Psoas muscle (tissue), 8 donors: Measurements from ENCODE around the gene ALDH1L2. TPM values are rescaled to one million over a fixed set of nuclear protein-coding genes. Genes with fewer than 3 reads are reported as not detected.

Experiments used
- ATAC-seq, 4 donors: fragments of 200-7000 bp; cut with Tn5 transposase; one replicate each; pipeline ENCODE4 v1.9.1; 2020; ENCODE audit warnings: moderate library complexity in 3 of 4, mild to moderate bottlenecking in 2 of 4
- DNase-seq, 2 donors: peaks; one replicate each; pipeline ENCODE4 v3.0.0-alpha.2; 2020
- H3K27ac ChIP-seq: fragments of 200-600 bp; one replicate; pipeline ENCODE4 v1.8.0; 2022
- H3K27me3 ChIP-seq, 3 donors: fragments of 200-600 bp in 1 of 3; one replicate each; pipeline versions ENCODE4 v1.6.1 to v1.8.0; 2013 to 2022; ENCODE audit warnings: low read length in 2 of 3, mild to moderate bottlenecking in 2 of 3, moderate library complexity in 1 of 3; ENCODE audit not compliant: insufficient read depth in 3 of 3
- H3K36me3 ChIP-seq, 2 donors: fragments of 200-600 bp in 1 of 2; one replicate each; pipeline versions ENCODE4 v1.6.1 to v1.8.0; 2013 to 2022; ENCODE audit warnings: low read depth in 1 of 2, mild to moderate bottlenecking in 1 of 2, moderate library complexity in 1 of 2; ENCODE audit not compliant: insufficient read depth in 1 of 2
- H3K4me1 ChIP-seq: fragments of 200-600 bp; one replicate; pipeline ENCODE4 v1.8.0; 2022
- H3K4me3 ChIP-seq: fragments of 200-600 bp; one replicate; pipeline ENCODE4 v1.8.0; 2022; ENCODE audit warnings: mild to moderate bottlenecking
- H3K9me3 ChIP-seq: fragments of 200-600 bp; one replicate; pipeline ENCODE4 v1.8.0; 2022
- CTCF ChIP-seq: fragments of 200-600 bp; IDR thresholded peaks from one replicate; pipeline ENCODE4 v1.8.0; 2022; ENCODE audit warnings: antibody characterized with exemption
- WGBS, 3 donors: extraction: QIAGEN DNeasy Blood & Tissue Kit; methylation state at CpG; one replicate each; pipeline versions ENCODE4 v1.1.6 to v1.1.7; 2013; 5-methylcytosine and 5-hydroxymethylcytosine counted together
- intact Hi-C, 2 donors: fragments of 100-400 bp; cut with DNase I; formaldehyde crosslinking; loops; one replicate each; pipeline versions ENCODE4 v1.11.0 to v1.14.2; 2022
- polyA plus RNA-seq, 3 donors: library from polyadenylated mRNA; stranded (reverse); fragments of 200-250 nt; gene quantifications; one replicate each; pipeline ENCODE4 v1.2.3, GENCODE V29; 2013
- total RNA-seq, 4 donors: library from RNA; stranded (reverse); fragmentation: NEBNext Ultra II Directional in 2 of 4; extraction: Animal tissue kit (Norgen Biotek cat#: 25700) in 2 of 4; gene quantifications; one replicate each; pipeline versions ENCODE4 v1.2.1 to v1.2.4, GENCODE V29; 2021 to 2023
- donor health status: healthy with polysubstance abuse.
- donor health status: DM: no; HTN: no; CAD: no; lungs with moderate emphysema.
- donor health status: Bipolar disorder and iron deficiency.
- donor health status: healthy.
- donor health status: DM: yes; HTN: yes; CAD: no.
- donor health status: DM: no; HTN: no; CAD: no.
- donor health status: DM: no; HTN: no; CAD: no.
- donor health status: DM: yes; HTN: yes; CAD: no.

The ALDH1L2 gene
- total and polyA plus RNA-seq, 7 donors, result 0.14 to 3.1 (median 0.93) TPM

- intact Hi-C loops, result no loop called here
- no peak overlapping the region for H3K4me3 ChIP-seq
- DNase-seq (no peak), ATAC-seq (no peak)
- H3K9me3 ChIP-seq, result no peaks in the 10 kb centered on the region
- H3K27me3 ChIP-seq, result no peaks in the 10 kb centered on the region
- WGBS, 3 donors, result 90 to 94% (median 94%) methylated on average over 6 of the region's 6 CpGs
- H3K4me1 ChIP-seq, result no peaks in the 10 kb centered on the region
- no peak overlapping the region for H3K27ac ChIP-seq
- TF ChIP-seq CTCF, result no peak
- H3K36me3 ChIP-seq, result no peaks in the 10 kb centered on the region
Observed at GRCh38 chr12:105072888-105073488, 11.3 kb downstream of the ALDH1L2 start.

GRCh38 chr12:105071981-105072380, 12.3 kb downstream of the ALDH1L2 start:
- Histone ChIP-seq H3K27me3 (no peaks in the 10 kb centered on the region), H3K27ac (no peak overlapping the region), H3K9me3 (no peaks in the 10 kb centered on the region), H3K36me3 (no peaks in the 10 kb centered on the region), H3K4me3 (no peak overlapping the region), H3K4me1 (no peaks in the 10 kb centered on the region)
- DNase-seq (no peak), ATAC-seq (no peak)
- 97 to 99% (median 98%) methylated on average over 3 of the region's 3 CpGs for WGBS, 3 donors
- intact Hi-C loops, result no loop called here
- no peak for TF ChIP-seq CTCF

- ATAC-seq (no peak), DNase-seq (no peak)
- no peak for TF ChIP-seq CTCF
- H3K4me1 ChIP-seq, result no peaks in the 10 kb centered on the region
- no peak overlapping the region for H3K27ac ChIP-seq
- no peaks in the 10 kb centered on the region for H3K27me3 ChIP-seq
- no peak overlapping the region for H3K4me3 ChIP-seq
- no peaks in the 10 kb centered on the region for H3K9me3 ChIP-seq
- WGBS, 3 donors, result 56 to 78% (median 67%) methylated on average over 4 of the region's 4 CpGs
- intact Hi-C loops, result no loop called here
- peaks cover 0 to 2% of the 10 kb centered on the region in 2 donors for H3K36me3 ChIP-seq
Observed at GRCh38 chr12:105069936-105070702, 14.1 kb downstream of the ALDH1L2 start.

- 31 to 38% (median 36%) methylated on average over 6 of the region's 6 CpGs for WGBS, 3 donors
- Histone ChIP-seq H3K27ac (no peak overlapping the region), H3K4me3 (no peak overlapping the region), H3K36me3 (peaks cover 0 to 3% of the 10 kb centered on the region in 2 donors), H3K9me3 (no peaks in the 10 kb centered on the region), H3K4me1 (no peaks in the 10 kb centered on the region), H3K27me3 (no peaks in the 10 kb centered on the region)
- no peak for DNase-seq
- no peak for TF ChIP-seq CTCF
- ATAC-seq, result no peak
- intact Hi-C loops, result no loop called here
Observed at GRCh38 chr12:105067511-105068031, 16.7 kb downstream of the ALDH1L2 start.
